ENCODE results near the gene GALNT1.

DNA sequence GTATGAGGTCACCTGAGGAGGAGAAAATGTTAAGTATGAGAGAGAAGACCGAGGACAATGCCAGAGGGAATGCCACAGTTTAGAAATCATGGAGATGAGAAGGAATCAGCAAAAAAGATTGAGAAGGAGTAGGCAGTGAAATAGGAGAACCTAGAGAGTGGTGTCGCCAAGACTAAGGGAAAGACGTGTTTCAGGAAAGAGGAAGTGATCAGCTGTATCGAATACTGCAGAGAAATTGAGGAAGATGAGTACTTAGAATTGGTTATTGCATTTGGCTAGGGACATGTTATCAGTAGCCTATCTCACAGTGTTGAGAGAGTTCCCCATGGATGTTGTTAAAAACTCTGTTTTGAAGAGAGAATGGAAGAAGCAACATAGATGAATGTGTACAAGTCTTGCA, 112.3 kb downstream of the GALNT1 start:
- TF ChIP-seq, protein P1, sequence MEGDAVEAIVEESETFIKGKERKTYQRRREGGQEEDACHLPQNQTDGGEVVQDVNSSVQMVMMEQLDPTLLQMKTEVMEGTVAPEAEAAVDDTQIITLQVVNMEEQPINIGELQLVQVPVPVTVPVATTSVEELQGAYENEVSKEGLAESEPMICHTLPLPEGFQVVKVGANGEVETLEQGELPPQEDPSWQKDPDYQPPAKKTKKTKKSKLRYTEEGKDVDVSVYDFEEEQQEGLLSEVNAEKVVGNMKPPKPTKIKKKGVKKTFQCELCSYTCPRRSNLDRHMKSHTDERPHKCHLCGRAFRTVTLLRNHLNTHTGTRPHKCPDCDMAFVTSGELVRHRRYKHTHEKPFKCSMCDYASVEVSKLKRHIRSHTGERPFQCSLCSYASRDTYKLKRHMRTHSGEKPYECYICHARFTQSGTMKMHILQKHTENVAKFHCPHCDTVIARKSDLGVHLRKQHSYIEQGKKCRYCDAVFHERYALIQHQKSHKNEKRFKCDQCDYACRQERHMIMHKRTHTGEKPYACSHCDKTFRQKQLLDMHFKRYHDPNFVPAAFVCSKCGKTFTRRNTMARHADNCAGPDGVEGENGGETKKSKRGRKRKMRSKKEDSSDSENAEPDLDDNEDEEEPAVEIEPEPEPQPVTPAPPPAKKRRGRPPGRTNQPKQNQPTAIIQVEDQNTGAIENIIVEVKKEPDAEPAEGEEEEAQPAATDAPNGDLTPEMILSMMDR (IDR thresholded peaks at IDR 0.05), result no peak
- TF ChIP-seq POLR2A (IDR thresholded peaks at IDR 0.05) (no peak), EP300 (IDR thresholded peaks at IDR 0.05) (no peak), POLR2AphosphoS5 (IDR thresholded peaks at IDR 0.05) (no peak)

Data from stomach (tissue), 4 donors.